ENCODE results near the gene KMT2D. TPM values are rescaled to one million over a fixed set of nuclear protein-coding genes. Genes with fewer than 3 reads are reported as not detected.

KMT2D gene
- total and polyA plus RNA-seq, 2 experiments from 2014 or later, result 17.6 to 120 TPM

- Histone ChIP-seq H3K36me3 (ENCODE audit: insufficient read depth) (peaks cover 16% of the 10 kb centered on the region; the same call in 1 of the 2 replicates), H3F3A (replicated peaks; ENCODE audit: low read depth) (no peaks in the 10 kb centered on the region), H3K9me2 (ENCODE audit: insufficient read depth) (no peaks in the 10 kb centered on the region), H3K4me3 (peak overlapping the region; percentile 99), H3K27me3 (ENCODE audit: insufficient read depth) (no peaks in the 10 kb centered on the region), H3K79me2 (replicated peaks; ENCODE audit: insufficient read depth) (peaks cover 66% of the 10 kb centered on the region), H2AFZ (no peak overlapping the region), H3K4me1 (ENCODE audit: insufficient read depth) (peaks cover 29% of the 10 kb centered on the region), H3K4me2 (peak overlapping the region; percentile 98), H4K20me1 (replicated peaks; ENCODE audit: insufficient read depth) (peaks cover 61% of the 10 kb centered on the region), H3K27ac (ENCODE audit: low read depth) (no peak overlapping the region)
- Mint-ChIP-seq H3K27me3 (ENCODE audit: insufficient read depth, low read depth, poor library complexity) (peaks cover 27% of the 10 kb centered on the region), H3K27ac (peak overlapping the region; percentile 82), H3K36me3 (ENCODE audit: low read depth) (peaks cover 48% of the 10 kb centered on the region), H3K4me3 (peak overlapping the region; percentile 97), H3K4me1 (peaks cover 44% of the 10 kb centered on the region), H3K9me3 (no peaks in the 10 kb centered on the region)
- ATAC-seq (peak; percentile 68), DNase-seq (ENCODE audit: low spot score) (peak; percentile 81)
- TF ChIP-seq, protein P1, sequence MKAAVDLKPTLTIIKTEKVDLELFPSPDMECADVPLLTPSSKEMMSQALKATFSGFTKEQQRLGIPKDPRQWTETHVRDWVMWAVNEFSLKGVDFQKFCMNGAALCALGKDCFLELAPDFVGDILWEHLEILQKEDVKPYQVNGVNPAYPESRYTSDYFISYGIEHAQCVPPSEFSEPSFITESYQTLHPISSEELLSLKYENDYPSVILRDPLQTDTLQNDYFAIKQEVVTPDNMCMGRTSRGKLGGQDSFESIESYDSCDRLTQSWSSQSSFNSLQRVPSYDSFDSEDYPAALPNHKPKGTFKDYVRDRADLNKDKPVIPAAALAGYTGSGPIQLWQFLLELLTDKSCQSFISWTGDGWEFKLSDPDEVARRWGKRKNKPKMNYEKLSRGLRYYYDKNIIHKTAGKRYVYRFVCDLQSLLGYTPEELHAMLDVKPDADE (IDR thresholded peaks at IDR 0.05), result peak; percentile 71; the same call in 1 of the 2 replicates
- TF ChIP-seq ZNF114 (CRISPR knock-in tag; IDR thresholded peaks at IDR 0.05), result no peak
Measured at GRCh38 chr12:49055978-49056754, 4.4 kb downstream of the KMT2D start.

- Histone ChIP-seq H2AFZ (no peak overlapping the region), H3F3A (replicated peaks; ENCODE audit: low read depth) (no peaks in the 10 kb centered on the region), H3K4me2 (no peak overlapping the region), H3K27me3 (ENCODE audit: insufficient read depth) (no peaks in the 10 kb centered on the region), H3K4me1 (ENCODE audit: insufficient read depth) (peaks cover 29% of the 10 kb centered on the region), H3K27ac (ENCODE audit: low read depth) (0 out of 2 replicates have a peak overlapping the region, but pooled peaks have one; percentile 39), H3K79me2 (replicated peaks; ENCODE audit: insufficient read depth) (peaks cover 66% of the 10 kb centered on the region), H3K4me3 (no peak overlapping the region), H3K36me3 (ENCODE audit: insufficient read depth) (peaks cover 20% of the 10 kb centered on the region; the same call in 1 of the 2 replicates), H4K20me1 (replicated peaks; ENCODE audit: insufficient read depth) (peaks cover 61% of the 10 kb centered on the region), H3K9me2 (ENCODE audit: insufficient read depth) (no peaks in the 10 kb centered on the region)
- Mint-ChIP-seq H3K36me3 (ENCODE audit: low read depth) (peaks cover 59% of the 10 kb centered on the region), H3K4me3 (no peak overlapping the region; the same call in 2 of the 3 replicates), H3K27ac (no peak overlapping the region), H3K9me3 (no peaks in the 10 kb centered on the region), H3K27me3 (ENCODE audit: insufficient read depth, low read depth, poor library complexity) (peaks cover 19% of the 10 kb centered on the region), H3K4me1 (peaks cover 42% of the 10 kb centered on the region)
- ATAC-seq (no peak), DNase-seq (ENCODE audit: low spot score) (no peak)
- TF ChIP-seq JUNB (IDR thresholded peaks at IDR 0.05; ENCODE audit: unreplicated experiment) (no peak), STAT1 (IDR thresholded peaks at IDR 0.05; ENCODE audit: unreplicated experiment) (no peak), CREB1 (CRISPR knock-in tag; IDR thresholded peaks at IDR 0.05; ENCODE audit: low read depth) (no peak), ZNF331 (CRISPR knock-in tag; IDR thresholded peaks at IDR 0.05; ENCODE audit: low read depth) (no peak), EZH2phosphoT487 (IDR thresholded peaks at IDR 0.05; ENCODE audit: unreplicated experiment) (no peak)
- TF ChIP-seq, protein P2, sequence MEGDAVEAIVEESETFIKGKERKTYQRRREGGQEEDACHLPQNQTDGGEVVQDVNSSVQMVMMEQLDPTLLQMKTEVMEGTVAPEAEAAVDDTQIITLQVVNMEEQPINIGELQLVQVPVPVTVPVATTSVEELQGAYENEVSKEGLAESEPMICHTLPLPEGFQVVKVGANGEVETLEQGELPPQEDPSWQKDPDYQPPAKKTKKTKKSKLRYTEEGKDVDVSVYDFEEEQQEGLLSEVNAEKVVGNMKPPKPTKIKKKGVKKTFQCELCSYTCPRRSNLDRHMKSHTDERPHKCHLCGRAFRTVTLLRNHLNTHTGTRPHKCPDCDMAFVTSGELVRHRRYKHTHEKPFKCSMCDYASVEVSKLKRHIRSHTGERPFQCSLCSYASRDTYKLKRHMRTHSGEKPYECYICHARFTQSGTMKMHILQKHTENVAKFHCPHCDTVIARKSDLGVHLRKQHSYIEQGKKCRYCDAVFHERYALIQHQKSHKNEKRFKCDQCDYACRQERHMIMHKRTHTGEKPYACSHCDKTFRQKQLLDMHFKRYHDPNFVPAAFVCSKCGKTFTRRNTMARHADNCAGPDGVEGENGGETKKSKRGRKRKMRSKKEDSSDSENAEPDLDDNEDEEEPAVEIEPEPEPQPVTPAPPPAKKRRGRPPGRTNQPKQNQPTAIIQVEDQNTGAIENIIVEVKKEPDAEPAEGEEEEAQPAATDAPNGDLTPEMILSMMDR (conservative IDR thresholded peaks at IDR 0.05; ENCODE audit: low read depth in 2 of 2), result no peak
- TF ChIP-seq, protein P3, sequence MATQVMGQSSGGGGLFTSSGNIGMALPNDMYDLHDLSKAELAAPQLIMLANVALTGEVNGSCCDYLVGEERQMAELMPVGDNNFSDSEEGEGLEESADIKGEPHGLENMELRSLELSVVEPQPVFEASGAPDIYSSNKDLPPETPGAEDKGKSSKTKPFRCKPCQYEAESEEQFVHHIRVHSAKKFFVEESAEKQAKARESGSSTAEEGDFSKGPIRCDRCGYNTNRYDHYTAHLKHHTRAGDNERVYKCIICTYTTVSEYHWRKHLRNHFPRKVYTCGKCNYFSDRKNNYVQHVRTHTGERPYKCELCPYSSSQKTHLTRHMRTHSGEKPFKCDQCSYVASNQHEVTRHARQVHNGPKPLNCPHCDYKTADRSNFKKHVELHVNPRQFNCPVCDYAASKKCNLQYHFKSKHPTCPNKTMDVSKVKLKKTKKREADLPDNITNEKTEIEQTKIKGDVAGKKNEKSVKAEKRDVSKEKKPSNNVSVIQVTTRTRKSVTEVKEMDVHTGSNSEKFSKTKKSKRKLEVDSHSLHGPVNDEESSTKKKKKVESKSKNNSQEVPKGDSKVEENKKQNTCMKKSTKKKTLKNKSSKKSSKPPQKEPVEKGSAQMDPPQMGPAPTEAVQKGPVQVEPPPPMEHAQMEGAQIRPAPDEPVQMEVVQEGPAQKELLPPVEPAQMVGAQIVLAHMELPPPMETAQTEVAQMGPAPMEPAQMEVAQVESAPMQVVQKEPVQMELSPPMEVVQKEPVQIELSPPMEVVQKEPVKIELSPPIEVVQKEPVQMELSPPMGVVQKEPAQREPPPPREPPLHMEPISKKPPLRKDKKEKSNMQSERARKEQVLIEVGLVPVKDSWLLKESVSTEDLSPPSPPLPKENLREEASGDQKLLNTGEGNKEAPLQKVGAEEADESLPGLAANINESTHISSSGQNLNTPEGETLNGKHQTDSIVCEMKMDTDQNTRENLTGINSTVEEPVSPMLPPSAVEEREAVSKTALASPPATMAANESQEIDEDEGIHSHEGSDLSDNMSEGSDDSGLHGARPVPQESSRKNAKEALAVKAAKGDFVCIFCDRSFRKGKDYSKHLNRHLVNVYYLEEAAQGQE (IDR thresholded peaks at IDR 0.05; ENCODE audit: unreplicated experiment), result no peak
Measured at GRCh38 chr12:49055092-49055491, 5.5 kb downstream of the KMT2D start.

Data from GM23338 (cell line).